GM23248 (cell line): ENCODE measurements around the gene TET2. TPM values are rescaled to one million over a fixed set of nuclear protein-coding genes. Genes with fewer than 3 reads are reported as not detected.

Experiments
- DNase-seq: peaks from one replicate; pipeline ENCODE4 v3.0.0-alpha.2; 2015
- H2AFZ ChIP-seq: fragments of 200-600 bp; sonication (generic); 2 replicates; pipeline ENCODE4 v1.6.1; 2016; ENCODE audit warnings: antibody characterized with exemption
- H3F3A ChIP-seq: fragments of 200-600 bp; sonication (generic); 2 replicates; pipeline ENCODE4 v1.6.1; 2016; ENCODE audit warnings: mild to moderate bottlenecking, antibody characterized with exemption, mixed run types; ENCODE audit not compliant: insufficient read depth
- H3K27ac ChIP-seq: fragments of 200-600 bp; sonication (generic); 2 replicates; pipeline ENCODE4 v1.5.1; 2016; ENCODE audit warnings: mild to moderate bottlenecking
- H3K27me3 ChIP-seq: fragments of 200-600 bp; sonication (generic); replicated peaks from 2 replicates; pipeline ENCODE4 v1.6.1; 2016; ENCODE audit warnings: mild to moderate bottlenecking; ENCODE audit not compliant: insufficient read depth
- H3K36me3 ChIP-seq: fragments of 200-600 bp; sonication (generic); 2 replicates; pipeline ENCODE4 v1.6.1; 2016; ENCODE audit warnings: low read depth, mild to moderate bottlenecking
- H3K4me1 ChIP-seq: fragments of 200-600 bp; sonication (generic); 2 replicates; pipeline ENCODE4 v1.6.1; 2016; ENCODE audit warnings: mild to moderate bottlenecking; ENCODE audit not compliant: insufficient read depth
- H3K4me2 ChIP-seq: fragments of 200-600 bp; sonication (generic); one replicate; pipeline ENCODE4 v1.6.1; 2016; ENCODE audit warnings: mild to moderate bottlenecking; ENCODE audit not compliant: unreplicated experiment
- H3K4me3 ChIP-seq: fragments of 200-600 bp; sonication (generic); 2 replicates; pipeline ENCODE4 v1.5.1; 2016; ENCODE audit warnings: mild to moderate bottlenecking
- H3K79me2 ChIP-seq: fragments of 200-600 bp; sonication (generic); 2 replicates; pipeline ENCODE4 v1.6.1; 2016; ENCODE audit warnings: mild to moderate bottlenecking; ENCODE audit not compliant: insufficient read depth
- H3K9ac ChIP-seq: fragments of 200-600 bp; sonication (generic); 2 replicates; pipeline ENCODE4 v1.6.1; 2016; ENCODE audit warnings: mild to moderate bottlenecking
- H3K9me2 ChIP-seq: fragments of 200-600 bp; sonication (generic); 2 replicates; pipeline ENCODE4 v1.6.1; 2016; ENCODE audit warnings: mixed run types, mild to moderate bottlenecking, moderate library complexity; ENCODE audit not compliant: insufficient read depth
- H3K9me3 ChIP-seq: fragments of 200-600 bp; sonication (generic); one replicate; pipeline ENCODE4 v1.6.1; 2017; ENCODE audit warnings: low read depth
- H4K20me1 ChIP-seq: fragments of 200-600 bp; sonication (generic); 2 replicates; pipeline ENCODE4 v1.6.0; 2016; ENCODE audit not compliant: insufficient read depth
- EZH2 ChIP-seq: fragments of 200-600 bp; sonication (generic); IDR thresholded peaks from 2 replicates; pipeline ENCODE4 v1.6.1; 2018; ENCODE audit warnings: antibody characterized with exemption, mild to moderate bottlenecking; ENCODE audit not compliant: insufficient read depth, poor library complexity, severe bottlenecking
- EZH2phosphoT487 ChIP-seq: fragments of 200-600 bp; sonication (generic); IDR thresholded peaks from 2 replicates; pipeline ENCODE4 v1.6.1; 2018; ENCODE audit warnings: antibody characterized with exemption, moderate library complexity, mild to moderate bottlenecking, low read depth; ENCODE audit not compliant: insufficient read depth
- WGBS, 2 experiments: methylation state at CpG; one replicate each; pipeline ENCODE4 v1.1.6; 2015 to 2017; ENCODE audit warnings: low lambda C conversion rate in 2 of 2, low coverage in 1 of 2; ENCODE audit errors: missing lambda C conversion rate in 2 of 2; 5-methylcytosine and 5-hydroxymethylcytosine counted together
- in situ Hi-C: fragments of 300-500 bp; cut with MboI; formaldehyde crosslinking; loops from 2 replicates; pipeline ENCODE4 v1.15.0; 2020
- polyA plus RNA-seq: library from polyadenylated mRNA; unstranded; fragments of >200 nt; fragmentation: Nextera tagmentation; extraction: Ambion mirVana; gene quantifications from 2 replicates; pipeline ENCODE4 v1.2.1, GENCODE V29; 2016
- total RNA-seq: library from RNA; depleted of rRNA; stranded (reverse); fragments of >200 nt; shearing (Covaris generic); gene quantifications from 2 replicates; pipeline ENCODE4 v1.2.3, GENCODE V29; 2014

TET2 gene
- total and polyA plus RNA-seq, 2 experiments from 2014 or later: 5.6 to 5.7 TPM

DNA sequence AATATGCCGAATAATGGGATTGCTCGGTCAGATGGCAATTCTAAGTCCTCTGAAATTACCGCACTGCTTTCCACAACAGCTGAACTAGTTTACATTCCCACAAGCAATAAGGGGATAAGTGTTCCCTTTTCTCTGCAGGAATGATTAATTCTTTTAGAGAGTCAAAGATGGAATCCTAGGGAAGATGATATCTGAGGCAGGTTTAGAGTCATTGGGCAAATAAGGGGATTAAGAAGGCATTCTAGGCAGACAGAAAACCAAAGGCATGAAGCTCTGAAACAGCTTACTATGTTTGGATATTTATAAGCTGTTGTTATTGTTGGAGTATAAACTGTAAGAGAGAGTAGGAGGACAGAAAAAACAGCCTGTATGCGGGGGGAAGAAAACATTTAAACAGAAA is 85.7 kb downstream of the TET2 start:
- H3K4me3 ChIP-seq: no peak overlapping the region
- H3K79me2 ChIP-seq: peaks cover 14% of the 10 kb centered on the region; the same call in 1 of the 2 replicates
- H3K9me3 ChIP-seq: no peaks in the 10 kb centered on the region
- H3K4me1 ChIP-seq: no peaks in the 10 kb centered on the region
- DNase-seq: no peak
- H3K9ac ChIP-seq: no peak overlapping the region
- H3K4me2 ChIP-seq: no peak overlapping the region
- no peak overlapping the region for H2AFZ ChIP-seq
- TF ChIP-seq EZH2 (no peak), EZH2phosphoT487 (no peak)
- no peaks in the 10 kb centered on the region; the same call in 1 of the 2 replicates for H3K36me3 ChIP-seq
- H3K9me2 ChIP-seq: no peaks in the 10 kb centered on the region
- H3F3A ChIP-seq: no peaks in the 10 kb centered on the region
- WGBS, 2 experiments: 88 to 92% methylated on average over 4 of the region's 4 CpGs
- H3K27ac ChIP-seq: no peak overlapping the region
- in situ Hi-C loops: no loop called here
- H4K20me1 ChIP-seq: no peaks in the 10 kb centered on the region
- H3K27me3 ChIP-seq: no peaks in the 10 kb centered on the region

DNA sequence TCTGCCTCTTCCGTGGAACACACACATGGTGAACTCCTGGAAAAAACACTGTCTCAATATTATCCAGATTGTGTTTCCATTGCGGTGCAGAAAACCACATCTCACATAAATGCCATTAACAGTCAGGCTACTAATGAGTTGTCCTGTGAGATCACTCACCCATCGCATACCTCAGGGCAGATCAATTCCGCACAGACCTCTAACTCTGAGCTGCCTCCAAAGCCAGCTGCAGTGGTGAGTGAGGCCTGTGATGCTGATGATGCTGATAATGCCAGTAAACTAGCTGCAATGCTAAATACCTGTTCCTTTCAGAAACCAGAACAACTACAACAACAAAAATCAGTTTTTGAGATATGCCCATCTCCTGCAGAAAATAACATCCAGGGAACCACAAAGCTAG is 87.9 kb downstream of the TET2 start:
- no peak overlapping the region for H2AFZ ChIP-seq
- no peaks in the 10 kb centered on the region for H3K9me2 ChIP-seq
- H3K9me3 ChIP-seq: no peaks in the 10 kb centered on the region
- WGBS, 2 experiments: 66 to 72% methylated on average over 4 of the region's 4 CpGs
- in situ Hi-C loops: no loop called here
- no peak overlapping the region for H3K27ac ChIP-seq
- H3K9ac ChIP-seq: no peak overlapping the region
- no peaks in the 10 kb centered on the region for H3F3A ChIP-seq
- no peak for TF ChIP-seq EZH2phosphoT487
- no peak for TF ChIP-seq EZH2
- DNase-seq: no peak
- no peak overlapping the region for H3K4me2 ChIP-seq
- H3K36me3 ChIP-seq: peaks cover 5% of the 10 kb centered on the region; the same call in 1 of the 2 replicates
- no peaks in the 10 kb centered on the region for H3K27me3 ChIP-seq
- no peaks in the 10 kb centered on the region for H3K4me1 ChIP-seq
- no peaks in the 10 kb centered on the region for H4K20me1 ChIP-seq
- peaks cover 6% of the 10 kb centered on the region; the same call in 1 of the 2 replicates for H3K79me2 ChIP-seq
- H3K4me3 ChIP-seq: no peak overlapping the region

DNA sequence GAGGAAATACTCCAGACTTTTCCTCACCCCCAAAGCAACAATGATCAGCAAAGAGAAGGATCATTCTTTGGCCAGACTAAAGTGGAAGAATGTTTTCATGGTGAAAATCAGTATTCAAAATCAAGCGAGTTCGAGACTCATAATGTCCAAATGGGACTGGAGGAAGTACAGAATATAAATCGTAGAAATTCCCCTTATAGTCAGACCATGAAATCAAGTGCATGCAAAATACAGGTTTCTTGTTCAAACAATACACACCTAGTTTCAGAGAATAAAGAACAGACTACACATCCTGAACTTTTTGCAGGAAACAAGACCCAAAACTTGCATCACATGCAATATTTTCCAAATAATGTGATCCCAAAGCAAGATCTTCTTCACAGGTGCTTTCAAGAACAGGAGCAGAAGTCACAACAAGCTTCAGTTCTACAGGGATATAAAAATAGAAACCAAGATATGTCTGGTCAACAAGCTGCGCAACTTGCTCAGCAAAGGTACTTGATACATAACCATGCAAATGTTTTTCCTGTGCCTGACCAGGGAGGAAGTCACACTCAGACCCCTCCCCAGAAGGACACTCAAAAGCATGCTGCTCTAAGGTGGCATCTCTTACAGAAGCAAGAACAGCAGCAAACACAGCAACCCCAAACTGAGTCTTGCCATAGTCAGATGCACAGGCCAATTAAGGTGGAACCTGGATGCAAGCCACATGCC is 89.7 kb downstream of the TET2 start:
- TF ChIP-seq EZH2phosphoT487: no peak
- TF ChIP-seq EZH2: no peak
- Histone ChIP-seq H3K4me3 (no peak overlapping the region), H3K9me2 (no peaks in the 10 kb centered on the region), H3K27ac (no peak overlapping the region), H3K27me3 (no peaks in the 10 kb centered on the region), H3K4me1 (no peaks in the 10 kb centered on the region), H3K36me3 (peaks cover 5% of the 10 kb centered on the region; the same call in 1 of the 2 replicates), H3K4me2 (no peak overlapping the region), H2AFZ (no peak overlapping the region), H3K9ac (no peak overlapping the region), H3F3A (no peaks in the 10 kb centered on the region), H3K79me2 (no peaks in the 10 kb centered on the region), H4K20me1 (no peaks in the 10 kb centered on the region), H3K9me3 (no peaks in the 10 kb centered on the region)
- no peak for DNase-seq
- 90 to 95% methylated on average over 4 of the region's 4 CpGs for WGBS, 2 experiments
- in situ Hi-C loops: no loop called here

DNA sequence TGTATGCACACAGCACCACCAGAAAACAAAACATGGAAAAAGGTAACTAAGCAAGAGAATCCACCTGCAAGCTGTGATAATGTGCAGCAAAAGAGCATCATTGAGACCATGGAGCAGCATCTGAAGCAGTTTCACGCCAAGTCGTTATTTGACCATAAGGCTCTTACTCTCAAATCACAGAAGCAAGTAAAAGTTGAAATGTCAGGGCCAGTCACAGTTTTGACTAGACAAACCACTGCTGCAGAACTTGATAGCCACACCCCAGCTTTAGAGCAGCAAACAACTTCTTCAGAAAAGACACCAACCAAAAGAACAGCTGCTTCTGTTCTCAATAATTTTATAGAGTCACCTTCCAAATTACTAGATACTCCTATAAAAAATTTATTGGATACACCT is 90.2 kb downstream of the TET2 start:
- H3K9me2 ChIP-seq: no peaks in the 10 kb centered on the region
- no peaks in the 10 kb centered on the region for H3F3A ChIP-seq
- DNase-seq: no peak
- H3K9me3 ChIP-seq: no peaks in the 10 kb centered on the region
- peaks cover 5% of the 10 kb centered on the region; the same call in 1 of the 2 replicates for H3K36me3 ChIP-seq
- no peak overlapping the region for H2AFZ ChIP-seq
- H3K79me2 ChIP-seq: no peaks in the 10 kb centered on the region
- no peak overlapping the region for H3K4me3 ChIP-seq
- H3K4me2 ChIP-seq: no peak overlapping the region
- TF ChIP-seq EZH2phosphoT487 (no peak), EZH2 (no peak)
- no peaks in the 10 kb centered on the region for H3K4me1 ChIP-seq
- no peak overlapping the region for H3K27ac ChIP-seq
- 97 to 98% methylated on average over 2 of the region's 2 CpGs for WGBS, 2 experiments
- in situ Hi-C loops: no loop called here
- no peaks in the 10 kb centered on the region for H3K27me3 ChIP-seq
- H4K20me1 ChIP-seq: no peaks in the 10 kb centered on the region
- no peak overlapping the region for H3K9ac ChIP-seq
